Calu3 (cell line): ENCODE results near the gene TCF4. TPM values are rescaled to one million over a fixed set of nuclear protein-coding genes. Genes with fewer than 3 reads are reported as not detected.

Experiments
- BruUV-seq: library from RNA; stranded (reverse); fragments of 400-500 nt; replicated peaks from 2 replicates; lab custom pipeline; 2021; lab: Mats Ljungman, UMichigan
- CTCF ChIA-PET: fragments of 300-600 bp; sonication (Branson Sonifier 250); formaldehyde crosslinking; loops from one replicate; lab custom pipeline; 2022; ENCODE audit warnings: antibody characterized with exemption; lab: Charles Lee
- DNase-seq: peaks from one replicate; pipeline ENCODE4 v3.0.0; 2022
- H3K27ac Mint-ChIP-seq: one replicate; pipeline ENCODE4 v1.8.0; 2022; ENCODE audit warnings: mixed read lengths; ENCODE audit not compliant: unreplicated experiment
- H3K27me3 Mint-ChIP-seq: one replicate; pipeline ENCODE4 v1.8.0; 2022; ENCODE audit warnings: mixed read lengths; ENCODE audit not compliant: unreplicated experiment
- H3K36me3 Mint-ChIP-seq: one replicate; pipeline ENCODE4 v1.8.0; 2022; ENCODE audit warnings: mild to moderate bottlenecking, moderate library complexity, mixed read lengths; ENCODE audit not compliant: insufficient read depth, unreplicated experiment
- H3K4me1 Mint-ChIP-seq: one replicate; pipeline ENCODE4 v1.8.0; 2022; ENCODE audit warnings: mild to moderate bottlenecking, low read depth, mixed read lengths; ENCODE audit not compliant: unreplicated experiment
- H3K4me3 Mint-ChIP-seq: one replicate; pipeline ENCODE4 v1.8.0; 2022; ENCODE audit warnings: mild to moderate bottlenecking, low read depth, moderate library complexity, mixed read lengths; ENCODE audit not compliant: unreplicated experiment
- H3K9me3 Mint-ChIP-seq: one replicate; pipeline ENCODE4 v1.8.0; 2022; ENCODE audit warnings: low read depth, mixed read lengths; ENCODE audit not compliant: unreplicated experiment
- CTCF ChIP-seq: fragments of 200-600 bp; IDR thresholded peaks from one replicate; pipeline ENCODE4 v1.8.0; 2022; ENCODE audit warnings: antibody characterized with exemption; ENCODE audit not compliant: unreplicated experiment
- intact Hi-C: fragments of 100-400 bp; cut with micrococcal nuclease; formaldehyde crosslinking; loops from one replicate; pipeline ENCODE4 v1.10.0; 2022; ENCODE audit not compliant: unreplicated experiment
- total RNA-seq: library from RNA; stranded (reverse); gene quantifications from 2 replicates; pipeline ENCODE4 v1.2.3, GENCODE V29; 2022

TCF4 gene
- total RNA-seq, 1 experiment from 2014 or later, result 0.21 TPM

- Mint-ChIP-seq H3K27me3 (no peaks in the 10 kb centered on the region), H3K9me3 (no peaks in the 10 kb centered on the region), H3K36me3 (no peaks in the 10 kb centered on the region), H3K4me1 (no peaks in the 10 kb centered on the region), H3K27ac (no peak overlapping the region), H3K4me3 (no peak overlapping the region)
- CTCF ChIA-PET, result no interaction called here
- no peak for DNase-seq
- no peak for TF ChIP-seq CTCF
- intact Hi-C loops, result no loop called here
- BruUV-seq, result no TSS peak
Measured at GRCh38 chr18:55202232-55202917, 385.6 kb downstream of the TCF4 start.

- intact Hi-C loops, result no loop called here
- TF ChIP-seq CTCF, result no peak
- no peaks in the 10 kb centered on the region for H3K4me1 Mint-ChIP-seq
- H3K36me3 Mint-ChIP-seq, result no peaks in the 10 kb centered on the region
- DNase-seq, result no peak
- H3K4me3 Mint-ChIP-seq, result no peak overlapping the region
- H3K9me3 Mint-ChIP-seq, result no peaks in the 10 kb centered on the region
- CTCF ChIA-PET, result no interaction called here
- H3K27me3 Mint-ChIP-seq, result no peaks in the 10 kb centered on the region
- BruUV-seq, result no TSS peak
- H3K27ac Mint-ChIP-seq, result no peak overlapping the region
Measured at GRCh38 chr18:55199291-55199963, 388.6 kb downstream of the TCF4 start.

- TF ChIP-seq CTCF, result no peak
- intact Hi-C loops, result no loop called here
- BruUV-seq, result no TSS peak
Measured at GRCh38 chr18:55195863-55196262, 392.1 kb downstream of the TCF4 start.

GRCh38 chr18:55189972-55190371 lies 398.0 kb downstream of the TCF4 start:
- H3K27ac Mint-ChIP-seq, result no peak overlapping the region
- no peak for TF ChIP-seq CTCF
- no TSS peak for BruUV-seq

More at GRCh38 chr18:55195863-55196262, 392.1 kb downstream of the TCF4 start:
- H3K27me3 Mint-ChIP-seq, result no peaks in the 10 kb centered on the region
- CTCF ChIA-PET, result no interaction called here
- no peak overlapping the region for H3K4me3 Mint-ChIP-seq
- no peaks in the 10 kb centered on the region for H3K36me3 Mint-ChIP-seq
- H3K27ac Mint-ChIP-seq, result no peak overlapping the region
- no peaks in the 10 kb centered on the region for H3K9me3 Mint-ChIP-seq
- H3K4me1 Mint-ChIP-seq, result no peaks in the 10 kb centered on the region
- DNase-seq, result no peak

More at GRCh38 chr18:55189972-55190371, 398.0 kb downstream of the TCF4 start:
- intact Hi-C loops, result no loop called here
- CTCF ChIA-PET, result interaction anchor here (0.7 kb wide), 1 partner anchor 141 kb away, joined by 3 read pairs; no protein-coding TSS in a partner anchor
- DNase-seq, result no peak
- H3K27me3 Mint-ChIP-seq, result peaks cover 13% of the 10 kb centered on the region
- H3K9me3 Mint-ChIP-seq, result no peaks in the 10 kb centered on the region
- H3K4me3 Mint-ChIP-seq, result no peak overlapping the region
- H3K4me1 Mint-ChIP-seq, result no peaks in the 10 kb centered on the region
- H3K36me3 Mint-ChIP-seq, result no peaks in the 10 kb centered on the region
